Measurements from ENCODE around the gene APOL6. TPM values are rescaled to one million over a fixed set of nuclear protein-coding genes. Genes with fewer than 3 reads are reported as not detected.

APOL6 gene
- total RNA-seq, 2 donors from 2014 or later, result 6.0 to 7.9 TPM

- Histone ChIP-seq H3K4me1 (peaks cover 13% of the 10 kb centered on the region), H3K27me3 (no peaks in the 10 kb centered on the region), H3K9me3 (no peaks in the 10 kb centered on the region), H3K4me3 (no peak overlapping the region), H3K27ac (peak overlapping the region in 3 of 4 donors; percentile 44 to 66 (median 55)), H3K36me3 (replicated peaks in 1 of 2; ENCODE audit: insufficient read depth in 1 of 2, low read depth in 2 of 2) (no peaks in the 10 kb centered on the region)
- TF ChIP-seq POLR2A (IDR thresholded peaks at IDR 0.05) (no peak), CTCF (IDR thresholded peaks at IDR 0.05) (no peak)
- peak; percentile 38 to 71 (median 56) for DNase-seq
- WGBS, 2 donors, result 36 to 42% methylated on average over 9 of the region's 9 CpGs
- intact Hi-C loops (cut with DNase I), result loop anchor here (10.0 kb wide), 2 partner anchors 295 to 495 kb away; no protein-coding TSS in a partner anchor
- ATAC-seq, result peak; percentile 10
Measured at GRCh38 chr22:35629406-35630216, 18.6 kb upstream of the APOL6 start.

- Histone ChIP-seq H3K9me3 (no peaks in the 10 kb centered on the region), H3K36me3 (replicated peaks in 1 of 2; ENCODE audit: insufficient read depth in 1 of 2, low read depth in 2 of 2) (no peaks in the 10 kb centered on the region), H3K4me3 (no peak overlapping the region), H3K27ac (no peak overlapping the region), H3K27me3 (no peaks in the 10 kb centered on the region), H3K4me1 (peaks cover 13% of the 10 kb centered on the region)
- ATAC-seq (no peak), DNase-seq (no peak)
- intact Hi-C loops (cut with DNase I), result loop anchor here (10.0 kb wide), 1 partner anchor 294 kb away; no protein-coding TSS in a partner anchor
- WGBS, 2 donors, result 84 to 97% methylated on average over 3 to 4 of the region's 4 CpGs
- TF ChIP-seq POLR2A (IDR thresholded peaks at IDR 0.05) (no peak), CTCF (IDR thresholded peaks at IDR 0.05) (no peak)
Measured at GRCh38 chr22:35630387-35630793, 17.9 kb upstream of the APOL6 start.

GRCh38 chr22:35630891-35631290 is 17.4 kb upstream of the APOL6 start:
- TF ChIP-seq CTCF (IDR thresholded peaks at IDR 0.05) (no peak), POLR2A (IDR thresholded peaks at IDR 0.05) (no peak)
- Histone ChIP-seq H3K4me3 (no peak overlapping the region), H3K9me3 (no peaks in the 10 kb centered on the region), H3K27me3 (no peaks in the 10 kb centered on the region), H3K36me3 (replicated peaks in 1 of 2; ENCODE audit: insufficient read depth in 1 of 2, low read depth in 2 of 2) (no peaks in the 10 kb centered on the region), H3K27ac (no peak overlapping the region), H3K4me1 (peaks cover 13% of the 10 kb centered on the region)
- whole genome bisulfite sequencing, 2 donors, result 89 to 94% methylated on average over 8 to 9 of the region's 9 CpGs
- ATAC-seq (no peak), DNase-seq (no peak)
- intact Hi-C loops (cut with DNase I), result loop anchor here (10.0 kb wide), 1 partner anchor 294 kb away; no protein-coding TSS in a partner anchor

- Histone ChIP-seq H3K27ac (no peak overlapping the region), H3K9me3 (no peaks in the 10 kb centered on the region), H3K36me3 (replicated peaks in 1 of 2; ENCODE audit: insufficient read depth in 1 of 2, low read depth in 2 of 2) (no peaks in the 10 kb centered on the region), H3K4me3 (no peak overlapping the region), H3K4me1 (peaks cover 12% of the 10 kb centered on the region), H3K27me3 (no peaks in the 10 kb centered on the region)
- 35 to 42% methylated on average over 5 of the region's 5 CpGs for WGBS, 2 donors
- intact Hi-C loops (cut with DNase I), result loop anchor here (10.0 kb wide), 1 partner anchor 293 kb away; no protein-coding TSS in a partner anchor
- ATAC-seq, result no peak
- no peak for TF ChIP-seq POLR2A (IDR thresholded peaks at IDR 0.05)
- TF ChIP-seq CTCF (IDR thresholded peaks at IDR 0.05), result peak in 6 of 7 experiments; percentile 39 to 61 (median 50)
- peak; percentile 47 to 75 (median 64) for DNase-seq
Measured at GRCh38 chr22:35631597-35631996, 16.6 kb upstream of the APOL6 start.

Data from body of pancreas (tissue), 4 donors.